ENCODE results near the gene ICE1. TPM values are rescaled to one million over a fixed set of nuclear protein-coding genes. Genes with fewer than 3 reads are reported as not detected.

The ICE1 gene
- total and polyA plus RNA-seq, 9 of the 15 experiments (the other 6 are each of a cell fraction or from before 2014, with no cell fraction given): 4.9 to 47.4 (median 28.2) TPM

- TF ChIP-seq ZBTB40 (IDR thresholded peaks at IDR 0.05) (no peak), ZBTB40 (CRISPR knock-in tag; IDR thresholded peaks at IDR 0.05) (no peak), ZNF445 (CRISPR knock-in tag; IDR thresholded peaks at IDR 0.05; ENCODE audit: low read depth) (no peak), GTF2A2 (tag; IDR thresholded peaks at IDR 0.05) (no peak), ARID3A (IDR thresholded peaks at IDR 0.05; ENCODE audit: borderline replicate concordance, low read depth, low read length) (no peak)
These were observed 58.7 kb downstream of the ICE1 start (continued) for GRCh38 chr5:5481206-5481605.

All from K562 (cell line).